ENCODE measurements around the gene TTLL8.
"Not testable (repeated sequence)": the region's sequence is repeated elsewhere in the genome, so short reads cannot be mapped to it uniquely, and the experiment has no call there.

The TTLL8 gene

DNA sequence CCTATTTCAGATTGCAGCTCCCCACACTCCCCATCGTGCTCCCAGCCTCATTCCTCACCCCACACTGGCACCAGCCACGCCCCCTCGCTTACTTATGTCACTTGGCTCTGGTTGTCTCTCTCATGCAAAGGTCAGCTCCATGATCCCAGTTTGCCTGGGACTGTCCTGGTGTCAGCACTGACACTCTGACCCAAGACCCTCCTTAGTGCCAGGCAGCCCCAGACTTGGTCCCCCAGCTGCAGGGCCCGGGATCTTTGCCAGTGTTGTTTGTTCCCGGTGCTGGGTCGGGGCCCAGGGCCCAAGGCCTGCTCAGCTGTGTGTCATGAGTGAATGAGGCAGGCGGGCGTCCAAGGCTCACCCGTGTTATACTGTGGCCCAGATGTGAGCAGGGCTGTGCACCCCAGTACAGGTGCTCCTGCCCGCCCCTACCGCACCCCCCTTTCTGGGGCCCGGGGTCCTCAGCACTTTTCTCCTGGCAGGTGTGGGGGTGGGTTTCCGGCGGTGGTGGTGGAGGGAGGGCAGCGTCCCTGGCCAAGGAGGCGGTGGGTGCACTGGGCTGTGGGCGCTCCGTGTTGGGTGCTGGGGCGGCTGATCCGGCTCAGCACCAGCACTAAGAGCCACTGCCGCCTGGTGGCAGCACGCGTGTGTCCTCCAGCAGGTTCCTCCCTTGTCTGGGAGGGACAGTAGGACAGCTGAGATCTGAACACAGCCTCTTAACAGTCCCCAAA is 65.0 kb downstream of the TTLL8 start:
- DNase-seq (ENCODE audit: extremely low read depth in 1 of 2, low read depth in 1 of 2), result peak in 1 of 2 donors; percentile 58

DNA sequence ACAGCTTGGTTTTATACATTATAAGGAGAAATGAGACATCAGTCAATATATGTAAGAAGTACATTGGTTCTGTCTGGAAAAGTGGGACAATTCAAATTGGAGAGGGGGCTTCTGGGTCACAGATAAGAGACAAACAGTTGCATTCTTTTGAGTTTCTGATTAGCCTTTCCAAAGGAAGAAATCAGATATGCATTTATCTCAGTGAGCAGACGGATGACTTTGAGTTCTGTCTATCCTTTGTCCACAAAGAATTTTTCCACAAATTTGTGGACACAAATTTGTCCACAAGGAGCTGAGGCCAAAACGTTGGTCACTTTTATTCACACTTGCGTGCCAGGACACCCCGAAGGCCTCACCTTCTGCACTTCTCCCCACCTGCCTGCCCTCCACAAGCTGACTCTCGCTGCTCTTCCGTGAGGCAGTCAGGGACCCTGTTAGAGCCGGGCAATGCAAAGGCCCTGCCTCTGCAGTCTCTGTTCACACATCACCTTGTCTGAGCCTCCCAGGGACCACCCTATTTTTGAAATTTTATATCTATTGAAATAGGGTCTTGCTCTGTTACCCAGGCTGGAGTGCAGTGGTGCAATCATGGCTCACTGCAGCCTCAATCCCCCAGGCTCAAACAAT is 66.1 kb downstream of the TTLL8 start:
- DNase-seq (ENCODE audit: extremely low read depth in 1 of 2, low read depth in 1 of 2), result no peak

DNA sequence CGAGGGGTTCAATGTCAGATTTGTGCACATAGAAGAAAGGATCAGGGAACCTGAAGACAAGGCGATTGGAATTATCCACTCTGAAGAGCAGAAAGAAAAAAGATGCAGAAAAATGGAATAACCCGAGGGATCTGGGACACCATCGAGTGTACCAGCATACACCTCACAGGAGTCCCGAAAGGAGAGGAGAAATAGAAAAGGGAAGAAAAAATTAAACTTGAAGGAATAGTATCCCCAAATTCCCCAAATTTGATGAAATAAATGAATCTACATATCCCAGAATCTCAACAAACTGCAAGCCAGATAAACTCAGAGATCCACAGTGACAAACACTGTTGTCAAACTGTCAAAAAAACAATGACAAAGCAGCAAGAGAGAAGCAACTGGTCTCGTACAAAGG is 66.9 kb downstream of the TTLL8 start:
- DNase-seq (ENCODE audit: extremely low read depth in 1 of 2, low read depth in 1 of 2), result no peak

DNA sequence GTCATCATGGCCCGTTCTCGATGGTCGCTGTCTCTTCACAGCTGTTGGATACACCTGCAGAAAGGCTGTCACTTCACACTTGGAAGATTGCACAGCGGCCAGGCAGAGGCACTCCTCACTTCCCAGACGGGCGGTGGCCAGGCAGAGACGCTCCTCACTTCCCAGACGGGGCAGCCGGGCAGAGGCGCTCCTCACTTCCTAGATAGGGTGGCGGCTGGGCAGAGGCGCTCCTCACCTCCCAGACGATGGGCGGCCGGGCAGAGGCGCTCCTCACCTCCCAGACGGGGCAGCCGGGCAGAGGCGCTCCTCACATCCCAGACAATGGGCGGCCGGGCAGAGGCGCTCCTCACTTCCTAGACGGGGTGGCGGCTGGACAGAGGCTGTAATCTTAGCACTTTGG is 68.3 kb downstream of the TTLL8 start:
- not testable (repeated sequence) for DNase-seq (ENCODE audit: extremely low read depth in 1 of 2, low read depth in 1 of 2)

DNA sequence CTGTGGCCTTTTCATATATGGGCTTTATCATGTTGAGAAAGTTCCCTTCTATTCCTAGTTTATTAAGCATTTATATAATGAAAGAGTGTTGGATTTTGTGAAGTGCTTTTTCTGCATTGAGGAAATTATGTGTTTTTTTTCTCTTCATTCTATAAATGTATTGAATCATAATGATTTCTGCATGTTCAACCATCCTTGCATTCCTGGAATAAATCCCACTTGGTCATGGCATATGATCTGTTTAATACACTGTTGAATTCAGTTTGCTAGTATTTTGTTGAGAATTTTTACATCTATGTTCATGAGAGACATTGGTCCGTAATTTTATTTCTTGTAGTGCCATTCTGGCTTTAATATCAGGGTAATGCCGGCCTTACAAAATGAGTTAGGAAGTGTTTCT is 71.8 kb downstream of the TTLL8 start:
- DNase-seq (ENCODE audit: extremely low read depth in 1 of 2, low read depth in 1 of 2), result no peak

DNA sequence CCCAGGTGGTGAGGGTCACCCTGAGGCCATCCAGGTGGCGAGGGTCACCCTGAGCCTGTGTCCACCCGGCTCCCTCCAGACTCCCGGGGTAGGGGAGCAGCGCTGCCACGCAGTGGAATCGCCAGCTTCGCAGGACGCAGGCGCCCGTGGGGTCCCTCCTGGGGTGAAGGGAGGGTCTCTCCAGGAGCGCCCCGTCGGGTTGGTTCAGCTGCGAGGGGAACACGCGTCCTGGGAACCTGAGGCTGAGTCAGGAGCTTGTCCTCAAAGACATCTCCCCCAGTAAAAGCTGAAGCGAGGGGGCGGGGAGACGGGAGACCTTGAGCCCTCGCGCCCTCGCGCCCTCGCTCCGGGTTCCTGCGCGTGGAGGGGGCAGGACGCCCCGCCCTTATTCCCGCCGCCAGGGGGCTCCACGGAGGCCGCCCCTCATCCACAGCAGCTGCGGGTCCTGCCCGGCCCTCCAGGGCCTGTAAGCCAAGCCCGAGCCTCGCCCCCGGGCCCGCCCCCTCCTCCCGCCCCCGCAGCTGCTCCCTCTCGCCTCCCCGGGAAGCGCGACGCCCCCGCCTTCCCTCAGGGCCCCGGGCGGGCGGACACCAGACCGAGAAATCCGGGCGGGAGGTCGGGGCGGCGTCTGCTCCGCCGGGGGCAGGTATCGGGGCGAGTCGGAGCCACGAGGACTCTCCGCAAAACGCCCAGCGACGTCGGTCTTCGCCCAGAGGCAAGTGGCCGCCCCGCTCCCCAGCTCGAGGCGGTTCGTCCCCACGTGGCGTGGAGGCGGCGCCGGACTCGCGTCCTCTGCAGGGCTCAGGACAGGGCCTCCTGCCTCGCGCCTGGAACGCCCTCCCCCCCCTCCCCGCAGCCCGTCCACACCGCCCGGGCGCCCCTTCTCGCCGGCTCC is 74.7 kb downstream of the TTLL8 start:
- DNase-seq (ENCODE audit: extremely low read depth in 1 of 2, low read depth in 1 of 2), result no peak

DNA sequence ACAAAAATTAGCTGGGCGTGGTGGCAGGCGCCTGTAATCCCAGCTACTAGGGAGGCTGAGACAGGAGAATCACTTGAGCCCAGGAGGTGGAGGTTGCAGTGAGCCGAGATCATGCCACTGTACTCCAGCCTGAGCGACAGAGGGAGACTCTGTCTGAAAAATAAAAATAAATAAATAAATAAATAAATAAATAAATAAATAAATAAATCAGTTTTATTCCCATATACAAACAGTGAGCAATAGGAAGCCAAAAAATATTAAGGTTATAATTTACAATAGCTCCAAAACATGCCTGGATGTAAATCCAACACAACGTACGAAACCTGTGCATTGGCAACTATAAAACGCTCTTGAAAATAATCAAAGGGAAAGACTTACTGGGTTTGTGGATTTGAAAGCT is 76.3 kb downstream of the TTLL8 start:
- DNase-seq (ENCODE audit: extremely low read depth in 1 of 2, low read depth in 1 of 2), result not testable (repeated sequence)

DNA sequence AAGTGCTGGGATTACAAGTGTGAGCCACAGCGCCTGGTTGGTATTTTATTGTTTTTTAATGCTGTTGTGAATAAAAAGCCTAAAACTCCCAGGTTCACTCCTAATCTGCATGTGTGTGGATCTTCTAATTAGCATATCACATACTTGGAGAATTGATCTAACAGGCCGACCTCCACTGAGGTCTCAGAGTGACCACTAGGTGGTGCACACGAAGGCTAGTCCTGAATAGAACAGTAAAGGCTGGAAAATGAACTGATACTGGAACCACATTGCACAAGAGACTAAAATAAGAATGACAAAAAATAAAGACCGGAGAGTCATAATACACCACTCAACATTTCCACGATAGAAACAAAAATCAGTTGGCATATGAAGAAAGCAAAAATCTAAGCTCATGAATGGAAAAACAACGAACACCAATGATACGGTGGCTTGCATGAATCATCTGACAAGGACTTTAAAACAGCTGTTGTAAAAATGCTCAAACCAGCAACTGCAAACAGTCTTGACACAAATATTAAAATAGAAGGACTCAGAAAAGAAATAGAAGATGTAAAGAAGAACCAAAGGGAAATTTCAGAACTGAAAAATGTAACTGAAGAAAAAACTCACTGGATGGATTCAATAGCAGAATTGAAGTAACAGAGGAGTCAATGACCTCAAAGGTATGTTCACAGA is 78.4 kb downstream of the TTLL8 start:
- DNase-seq (ENCODE audit: extremely low read depth in 1 of 2, low read depth in 1 of 2), result no peak

DNA sequence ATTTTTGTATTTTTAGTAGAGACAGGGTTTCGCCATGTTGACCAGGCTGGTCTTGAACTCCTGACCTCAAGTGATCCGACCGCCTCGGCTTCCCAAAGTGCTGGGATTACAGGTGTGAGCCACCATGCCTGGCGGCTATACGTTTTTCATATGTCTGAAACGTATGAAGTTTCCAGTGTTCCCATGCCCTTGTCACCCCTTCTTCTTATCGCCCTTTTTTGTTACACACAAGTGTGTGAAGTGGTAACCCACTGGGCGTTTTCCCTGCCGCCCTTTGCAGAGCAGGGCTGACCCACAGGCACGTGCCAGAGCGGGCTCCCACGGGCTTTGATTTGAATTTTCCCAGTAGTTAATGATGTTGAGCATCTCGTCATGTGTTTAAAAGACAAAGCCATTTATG is 80.5 kb downstream of the TTLL8 start:
- no peak for DNase-seq (ENCODE audit: extremely low read depth in 1 of 2, low read depth in 1 of 2)

DNA sequence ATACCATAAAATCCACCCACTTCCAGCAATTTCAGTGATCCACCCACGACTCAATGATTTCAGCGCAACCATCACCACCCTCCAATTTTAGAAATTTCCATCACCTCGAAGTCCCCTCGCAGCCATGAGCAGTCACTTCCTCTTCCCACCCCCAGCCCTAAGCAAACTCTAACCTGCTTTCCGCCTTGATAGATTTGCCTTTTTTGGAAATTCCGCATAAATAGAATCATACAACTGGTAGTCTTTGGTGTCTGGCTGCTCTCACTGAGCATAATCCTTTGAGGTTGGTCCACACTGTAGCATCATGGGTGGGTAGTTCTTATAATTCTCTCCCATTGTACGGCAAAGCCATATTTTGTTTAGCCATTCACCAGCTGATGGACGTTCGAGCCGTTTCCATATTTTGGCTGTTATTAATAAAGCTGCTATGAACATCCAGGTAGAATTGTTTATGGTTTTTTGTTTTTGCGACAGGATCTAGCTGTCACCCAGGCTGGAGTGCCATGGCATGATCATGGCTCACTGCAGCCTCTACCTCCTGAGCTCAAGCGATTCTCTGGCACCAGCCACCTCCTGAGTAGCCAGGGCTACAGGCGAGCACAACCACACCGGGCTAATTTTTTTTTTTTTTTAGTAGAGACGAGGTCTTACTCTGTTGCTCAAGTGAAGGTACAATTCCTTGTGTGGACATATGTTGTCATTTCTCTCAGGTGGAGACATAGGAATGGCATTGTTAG is 81.5 kb downstream of the TTLL8 start:
- no peak for DNase-seq (ENCODE audit: extremely low read depth in 1 of 2, low read depth in 1 of 2)

DNA sequence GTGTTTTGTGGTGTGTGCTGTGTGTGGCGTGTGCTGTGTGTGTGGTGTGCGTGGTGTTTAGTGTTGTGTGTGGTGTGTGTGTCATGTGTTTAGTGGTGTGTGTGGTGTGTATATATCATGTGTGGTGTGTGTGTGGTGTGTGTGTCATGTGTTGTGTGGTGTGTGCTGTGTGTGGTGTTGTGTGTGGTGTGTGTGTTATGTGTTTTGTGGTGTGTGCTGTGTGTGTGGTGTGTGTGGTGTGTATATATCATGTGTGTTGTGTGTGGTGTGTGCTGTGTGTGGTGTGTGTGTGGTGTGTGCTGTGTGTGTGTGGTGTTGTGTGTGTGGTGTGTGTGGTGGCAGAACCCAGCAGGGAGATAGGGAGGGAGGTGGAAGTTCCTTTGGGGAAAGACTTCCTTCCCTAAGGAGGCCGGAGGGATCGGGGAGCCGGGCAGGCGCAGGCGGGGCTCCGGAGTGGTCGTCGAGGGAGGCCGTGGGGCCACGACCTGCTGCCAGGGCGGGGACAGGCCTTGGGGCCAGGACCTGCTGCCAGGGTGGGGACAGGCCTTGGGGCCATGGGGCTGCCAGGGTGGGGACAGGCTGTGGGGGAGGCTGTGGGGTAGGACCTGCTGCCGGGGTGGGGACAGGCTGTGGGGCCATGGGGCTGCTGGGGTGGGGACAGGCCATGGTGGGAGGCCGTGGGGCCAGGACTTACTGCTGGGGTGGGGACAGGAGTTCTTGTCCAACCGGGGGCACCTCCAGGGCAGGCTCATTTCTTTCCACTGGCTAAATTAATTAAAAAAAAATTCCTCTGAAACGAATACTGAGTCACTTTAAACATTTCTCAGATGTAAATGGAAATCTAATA is 82.3 kb downstream of the TTLL8 start:
- DNase-seq (ENCODE audit: extremely low read depth in 1 of 2, low read depth in 1 of 2), result no peak

DNA sequence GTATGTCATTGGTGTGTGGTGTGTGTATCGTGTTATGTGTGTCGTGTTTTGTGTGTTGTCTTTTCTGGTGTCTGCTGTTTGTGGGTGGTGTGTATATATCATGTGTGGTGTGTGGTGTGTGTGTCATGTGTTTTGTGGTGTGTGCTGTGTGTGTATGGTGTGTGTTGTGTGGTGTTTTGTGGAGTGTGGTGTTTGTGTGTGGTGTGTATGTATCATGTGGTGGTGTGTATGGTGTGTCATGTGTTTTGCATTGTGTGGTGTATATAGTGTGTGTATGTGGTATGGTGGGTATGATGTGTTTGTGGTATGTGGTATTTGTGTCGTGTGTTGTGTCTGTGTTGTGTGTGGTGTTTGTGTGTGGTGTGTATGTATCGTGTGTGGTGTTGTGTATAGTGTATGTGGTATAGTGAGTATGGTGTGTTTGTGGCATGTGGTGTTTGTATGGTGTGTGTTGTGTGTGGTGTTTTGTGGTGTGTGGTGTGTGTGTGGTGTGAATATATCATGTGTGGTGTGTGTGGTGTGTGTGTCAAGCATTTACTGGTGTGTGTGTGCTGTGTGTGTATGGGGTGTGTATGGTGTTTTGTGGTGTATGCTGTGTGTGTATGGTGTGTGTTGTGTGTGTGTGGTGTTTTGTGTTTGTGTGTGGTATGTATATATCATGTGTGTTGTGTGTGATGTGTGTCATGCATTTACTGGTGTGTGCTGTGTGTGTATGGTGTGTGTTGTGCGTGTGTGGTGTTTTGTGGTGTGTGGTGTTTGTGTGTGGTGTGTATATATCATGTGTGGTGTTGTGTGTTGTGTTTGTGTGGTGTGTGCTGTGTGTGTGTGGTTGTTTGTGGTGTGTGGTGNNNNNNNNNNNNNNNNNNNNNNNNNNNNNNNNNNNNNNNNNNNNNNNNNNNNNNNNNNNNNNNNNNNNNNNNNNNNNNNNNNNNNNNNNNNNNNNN is 84.8 kb downstream of the TTLL8 start:
- no peak for DNase-seq (ENCODE audit: extremely low read depth in 1 of 2, low read depth in 1 of 2)

DNA sequence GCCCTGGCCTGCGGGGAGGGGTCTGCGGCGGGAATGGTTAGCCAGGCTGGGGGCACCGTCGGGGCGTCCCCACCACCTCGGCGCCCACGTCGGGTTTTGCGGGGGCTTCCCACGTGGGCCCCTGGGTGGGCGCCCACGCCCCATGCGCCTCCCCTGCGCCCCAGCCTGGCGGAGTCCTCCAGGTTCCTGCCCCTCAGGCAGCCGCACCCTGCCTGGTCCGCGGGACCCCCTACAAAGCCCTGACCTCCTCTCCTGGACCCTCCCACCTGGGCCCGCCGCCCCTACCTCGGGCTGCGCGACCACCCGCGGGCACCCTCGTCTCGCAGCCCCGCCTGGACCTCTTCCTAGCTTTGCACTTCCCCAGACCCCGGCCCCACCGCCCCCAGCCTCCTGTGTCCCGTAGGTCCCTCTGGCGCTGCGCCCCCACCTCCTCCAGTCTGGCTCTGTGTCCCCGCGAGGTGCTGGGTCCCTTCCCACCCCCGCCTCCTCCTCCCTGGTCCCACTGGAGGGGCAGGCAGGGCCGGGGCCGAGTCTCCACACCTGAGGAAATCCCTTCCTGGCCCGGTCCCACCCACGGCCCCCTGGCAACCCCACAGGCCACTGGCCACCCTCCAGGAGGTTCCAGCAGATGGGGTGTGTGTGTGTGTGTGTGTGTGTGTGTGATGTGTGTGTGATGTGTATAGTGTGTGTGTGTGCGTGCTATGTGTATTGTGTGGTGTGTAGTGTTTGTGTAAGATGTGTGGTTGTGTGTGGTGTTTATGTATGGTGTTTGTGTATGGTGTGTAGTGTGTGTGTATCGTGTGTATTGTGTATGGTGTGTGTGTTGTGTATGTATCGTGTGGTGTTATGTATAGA is 85.7 kb downstream of the TTLL8 start:
- DNase-seq (ENCODE audit: extremely low read depth in 1 of 2, low read depth in 1 of 2), result no peak

DNA sequence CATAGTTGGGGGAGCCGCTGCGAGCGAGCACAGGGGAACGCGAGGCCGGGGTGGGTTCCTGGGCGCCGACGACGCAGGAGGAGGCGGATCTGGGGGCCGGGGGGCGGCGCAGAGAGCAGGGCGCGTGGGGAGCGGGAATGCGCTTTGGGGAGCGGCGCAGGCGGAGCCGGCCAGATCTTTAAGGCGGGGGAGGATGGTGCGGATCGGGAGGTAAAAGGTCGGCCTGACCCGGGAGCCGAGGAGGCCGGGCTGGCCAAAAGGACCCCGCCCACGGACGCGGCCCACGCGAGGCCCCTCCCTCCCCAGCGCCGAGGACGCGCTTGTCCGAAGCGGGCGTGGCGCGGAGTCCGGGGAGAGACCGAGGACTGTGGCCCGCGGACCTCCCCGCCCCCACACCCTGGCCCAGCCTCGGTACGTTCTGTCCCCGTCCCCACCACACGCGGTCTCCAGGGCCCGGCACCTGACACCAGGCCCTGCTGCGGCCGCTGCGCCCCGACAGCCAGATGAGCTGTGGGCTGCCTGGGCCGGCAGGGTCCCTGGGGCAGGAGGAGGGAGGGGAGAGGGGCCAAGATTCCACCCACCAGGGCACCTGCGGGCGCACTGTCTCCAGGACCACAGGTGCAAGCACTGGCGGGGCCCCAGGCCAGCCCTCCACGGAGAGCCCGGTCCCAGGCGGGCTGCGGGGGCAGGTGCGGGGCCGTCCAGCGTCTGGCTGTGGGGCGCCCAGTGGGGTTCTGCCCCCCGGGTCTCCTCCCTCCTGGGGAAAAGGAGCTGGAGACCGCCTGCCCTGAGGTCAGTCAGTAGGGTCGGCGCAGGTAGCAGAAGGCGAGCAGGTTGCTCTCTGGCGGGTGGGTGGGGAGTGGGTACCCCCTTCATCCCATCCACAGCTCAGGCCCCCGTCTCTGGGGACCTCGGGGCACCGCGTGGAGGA is 86.6 kb downstream of the TTLL8 start:
- peak in 1 of 2 donors; percentile 50 for DNase-seq (ENCODE audit: extremely low read depth in 1 of 2, low read depth in 1 of 2)

DNA sequence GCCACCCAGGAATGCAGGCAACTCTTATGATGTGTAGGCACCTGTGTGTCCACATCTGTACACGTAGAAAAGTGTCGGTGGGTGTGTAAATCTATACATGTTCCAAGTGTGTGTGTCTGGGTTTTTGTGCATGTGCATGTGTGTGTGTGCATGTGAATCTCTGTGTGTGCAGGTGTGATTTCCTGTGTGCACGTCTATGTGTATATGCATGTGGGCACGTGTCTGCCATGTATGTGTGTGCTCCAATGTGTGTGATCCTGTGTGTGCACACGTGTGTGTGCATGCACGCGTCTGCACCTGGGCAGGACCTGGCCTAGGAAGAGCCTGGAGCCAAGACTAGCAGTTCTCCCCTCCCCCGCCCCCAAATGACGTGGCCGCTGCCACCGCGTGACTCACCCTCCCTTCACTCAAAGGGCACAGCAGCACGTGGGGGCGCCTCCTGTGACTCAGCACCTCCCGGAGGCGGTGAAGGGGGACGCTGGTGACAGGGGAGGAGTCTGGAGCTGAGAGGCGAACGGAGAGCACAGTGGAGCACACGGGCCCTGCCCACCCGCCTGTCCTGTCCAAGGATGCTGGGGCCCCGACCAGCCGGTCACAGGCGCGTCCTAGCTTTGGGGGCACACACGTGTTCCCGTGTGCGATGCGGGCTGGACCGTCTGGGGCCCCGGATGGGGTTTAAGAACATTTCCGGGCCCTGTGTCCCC is 87.4 kb downstream of the TTLL8 start:
- DNase-seq (ENCODE audit: extremely low read depth in 1 of 2, low read depth in 1 of 2), result peak; percentile 88 to 91

Data from activated CD8-positive, alpha-beta memory T cell treated with anti-CD3 and anti-CD28 coated beads for 1 hour (primary cell).